Measurements from ENCODE around the gene SPRR2A.
"Not testable (repeated sequence)": the region's sequence is repeated elsewhere in the genome, so short reads cannot be mapped to it uniquely, and the experiment has no call there.

The SPRR2A gene

DNA sequence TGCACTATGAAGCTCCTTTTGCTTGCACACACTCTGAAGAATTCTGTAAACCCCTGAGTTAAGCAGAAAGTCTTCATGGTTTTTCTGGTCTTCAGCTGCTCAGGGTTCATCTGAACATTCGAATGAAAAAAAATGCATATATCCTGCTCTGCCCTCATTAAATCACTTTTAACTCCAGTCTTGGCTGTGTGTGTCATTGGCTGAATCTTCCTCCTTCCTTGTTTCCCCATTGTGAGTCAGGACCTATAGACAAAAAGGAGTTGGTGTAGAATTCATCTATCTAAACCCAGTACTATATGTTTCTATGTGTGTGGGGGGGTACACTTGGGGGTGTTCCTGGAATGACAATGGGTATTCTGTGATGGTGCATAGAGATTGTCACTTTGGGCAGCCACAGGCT is 32.9 kb downstream of the SPRR2A start:
- DNase-seq: no peak

DNA sequence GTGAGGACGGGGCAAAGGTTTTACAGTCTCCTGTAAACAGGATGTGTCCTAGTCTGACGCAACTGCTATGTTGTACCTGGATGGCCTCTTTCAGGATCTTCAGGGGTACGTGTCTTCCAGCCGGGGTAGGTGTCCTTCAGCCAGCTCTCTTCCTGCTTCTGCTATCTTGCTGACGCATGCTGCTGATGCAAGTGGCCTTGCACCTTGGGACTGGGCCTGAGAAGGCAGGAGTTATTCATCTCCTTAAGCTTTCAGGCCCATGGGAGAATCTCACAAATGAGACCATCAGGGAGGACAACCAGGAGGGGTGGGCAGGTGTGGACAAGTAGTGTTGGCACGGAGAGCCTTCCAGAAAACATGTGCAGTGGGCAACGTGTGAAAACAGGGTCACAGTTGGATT is 34.2 kb downstream of the SPRR2A start:
- DNase-seq: no peak

DNA sequence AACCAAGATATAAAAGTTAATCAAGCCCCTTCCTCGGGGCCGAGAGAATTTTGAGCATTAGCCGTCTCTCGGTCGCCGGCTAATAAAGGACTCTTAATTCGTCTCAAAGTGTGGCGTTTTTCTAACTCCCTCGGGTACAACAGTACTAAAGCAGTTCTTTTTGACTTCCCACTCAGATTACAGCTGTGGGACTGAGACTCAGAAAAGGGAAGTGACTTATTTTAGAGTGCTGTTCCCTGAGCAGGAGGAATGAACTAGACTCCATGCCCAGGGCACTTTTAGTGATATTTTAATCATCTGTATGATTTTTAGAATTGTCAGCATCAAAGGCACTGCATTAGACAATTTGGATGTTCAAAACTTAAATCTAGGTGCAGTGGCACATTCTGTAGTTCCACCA is 35.0 kb downstream of the SPRR2A start:
- DNase-seq: not testable (repeated sequence)

DNA sequence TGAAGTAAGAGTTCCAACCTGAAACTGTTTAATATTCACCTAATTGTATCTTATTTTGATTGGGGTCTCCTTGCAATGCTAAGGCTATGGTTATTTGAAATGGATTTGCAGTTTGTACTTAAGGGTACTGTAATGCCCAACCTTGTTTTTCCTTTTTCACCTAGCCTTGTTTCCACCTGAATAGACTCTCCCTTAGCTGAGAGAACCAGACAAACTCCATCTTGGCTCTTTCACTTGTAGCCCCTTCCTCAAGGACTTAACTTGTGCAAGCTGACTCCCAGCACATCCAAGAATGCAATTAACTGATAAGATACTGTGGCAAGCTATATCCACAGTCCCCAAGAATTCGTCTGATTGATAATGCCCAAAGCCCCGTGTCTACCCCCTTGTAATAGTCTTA is 35.5 kb downstream of the SPRR2A start:
- not testable (repeated sequence) for DNase-seq

DNA sequence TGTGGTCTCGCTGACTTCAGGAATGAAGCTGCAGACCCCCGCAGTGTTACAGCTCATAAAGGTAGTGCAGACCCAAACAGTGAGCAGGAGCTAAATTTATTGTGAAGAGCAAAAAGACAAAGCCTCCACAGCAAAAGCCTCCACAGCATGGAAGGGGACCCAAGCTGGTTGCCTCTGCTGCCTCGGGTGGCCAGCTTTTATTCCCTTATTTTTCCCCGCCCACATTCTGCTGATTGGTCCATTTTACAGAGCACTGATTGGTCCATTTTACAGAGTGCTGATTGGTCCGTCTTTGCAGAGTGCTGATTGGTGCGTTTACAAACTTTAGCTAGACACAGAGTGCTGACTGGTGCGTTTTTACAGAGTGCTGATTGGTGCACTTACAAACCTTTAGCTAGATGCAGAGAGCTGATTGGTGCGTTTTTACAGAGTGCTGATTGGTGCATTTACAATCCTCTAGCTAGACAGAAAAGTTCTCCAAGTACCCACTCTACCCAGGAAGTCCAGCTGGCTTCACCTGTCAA is 46.0 kb downstream of the SPRR2A start:
- not testable (repeated sequence) for DNase-seq

Measured in DMS79 treated with DMSO at 0.1 percent for 48 hours (cell line).